ENCODE results near the gene RBM20. TPM values are rescaled to one million over a fixed set of nuclear protein-coding genes. Genes with fewer than 3 reads are reported as not detected.

RBM20 gene
- total and polyA plus RNA-seq, 5 donors: 34.3 to 92.0 (median 66.6) TPM

DNA sequence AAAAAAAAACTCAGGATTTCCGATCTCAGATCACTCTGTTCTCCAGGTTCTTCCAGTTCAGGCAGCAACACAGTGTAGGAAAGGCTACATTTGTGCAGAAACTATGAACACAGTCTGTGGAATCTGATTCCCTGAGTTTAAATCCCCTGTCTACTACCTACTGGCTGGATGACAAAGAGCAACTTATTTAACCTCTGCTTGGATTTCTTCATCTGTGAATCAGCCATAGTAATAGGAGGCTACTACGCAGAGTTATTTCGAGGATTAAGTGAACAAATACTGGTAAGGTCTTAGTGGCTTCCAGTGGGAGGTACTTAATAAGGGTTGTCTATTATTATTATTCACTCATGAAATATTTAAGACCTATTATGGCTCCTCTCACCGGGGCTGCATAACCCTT is 183.3 kb downstream of the RBM20 start:
- Histone ChIP-seq H3K27ac (ENCODE audit: low read length) (peak overlapping the region; percentile 81), H3K4me3 (ENCODE audit: low read length) (no peak overlapping the region), H3K27me3 (ENCODE audit: control insufficient read depth, insufficient read depth) (no peaks in the 10 kb centered on the region), H3K9me3 (ENCODE audit: control insufficient read depth, low read length) (no peaks in the 10 kb centered on the region), H3K4me1 (ENCODE audit: control insufficient read depth, insufficient read depth, low read length) (peaks cover 13% of the 10 kb centered on the region)
- ATAC-seq: no peak
- DNase-seq: no peak
- intact Hi-C loops (cut with DNase I): no loop called here
- whole genome bisulfite sequencing: 60% methylated on average over 4 of the region's 4 CpGs

DNA sequence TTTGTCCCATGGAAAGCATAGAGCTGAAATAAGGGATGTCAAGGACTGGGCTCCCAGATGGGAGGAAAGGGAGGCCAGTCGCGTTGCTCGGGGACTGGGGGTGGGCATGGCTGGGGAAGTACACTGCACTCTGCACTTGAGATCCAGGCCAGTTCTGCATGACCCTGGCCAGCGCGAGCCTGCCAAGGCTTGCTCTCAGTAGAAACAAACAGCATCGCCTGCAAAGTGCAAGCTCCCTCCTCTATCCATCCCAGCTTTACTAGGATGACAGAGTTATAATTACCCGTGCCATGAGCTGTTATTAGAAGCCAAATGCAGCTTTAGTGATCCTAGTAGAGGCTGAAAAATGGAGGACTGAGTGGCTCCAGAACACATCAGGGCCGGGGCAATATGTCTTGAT is 183.7 kb downstream of the RBM20 start:
- peak; percentile 51 to 78 for ATAC-seq
- Histone ChIP-seq H3K4me1 (ENCODE audit: control insufficient read depth, insufficient read depth, low read length) (peaks cover 9% of the 10 kb centered on the region), H3K4me3 (ENCODE audit: low read length) (no peak overlapping the region), H3K27ac (ENCODE audit: low read length) (peak overlapping the region; percentile 81), H3K9me3 (ENCODE audit: control insufficient read depth, low read length) (no peaks in the 10 kb centered on the region), H3K27me3 (ENCODE audit: control insufficient read depth, insufficient read depth) (no peaks in the 10 kb centered on the region)
- DNase-seq: peak in 2 of 3 donors; percentile 74 to 78
- intact Hi-C loops (cut with DNase I): no loop called here
- WGBS: 36% methylated on average over 8 of the region's 8 CpGs

DNA sequence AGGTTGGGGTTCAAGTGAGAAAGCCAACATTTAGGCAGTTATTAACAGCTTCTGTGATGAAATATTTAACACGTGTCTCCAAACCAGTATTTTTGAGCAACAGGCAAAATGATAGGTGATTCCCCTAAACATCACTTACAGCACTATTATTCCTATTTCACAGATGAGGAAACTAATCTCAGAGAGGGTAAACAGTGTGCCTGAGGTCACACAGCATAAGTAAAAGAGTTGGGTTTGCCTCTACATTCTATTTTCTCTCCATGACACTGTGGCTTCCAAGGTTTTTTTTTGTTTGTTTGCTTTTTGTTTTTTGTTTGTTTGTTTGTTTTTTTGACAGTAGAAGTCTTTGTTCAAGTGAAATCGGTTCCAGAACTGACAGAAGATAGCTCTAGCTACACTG is 184.4 kb downstream of the RBM20 start:
- Histone ChIP-seq H3K4me1 (ENCODE audit: control insufficient read depth, insufficient read depth, low read length) (peaks cover 9% of the 10 kb centered on the region), H3K27ac (ENCODE audit: low read length) (peak overlapping the region; percentile 81), H3K4me3 (ENCODE audit: low read length) (no peak overlapping the region), H3K27me3 (ENCODE audit: control insufficient read depth, insufficient read depth) (no peaks in the 10 kb centered on the region), H3K9me3 (ENCODE audit: control insufficient read depth, low read length) (no peaks in the 10 kb centered on the region)
- intact Hi-C loops (cut with DNase I): no loop called here
- ATAC-seq (no peak), DNase-seq (no peak)
- WGBS: 76% methylated on average over 2 of the region's 2 CpGs

DNA sequence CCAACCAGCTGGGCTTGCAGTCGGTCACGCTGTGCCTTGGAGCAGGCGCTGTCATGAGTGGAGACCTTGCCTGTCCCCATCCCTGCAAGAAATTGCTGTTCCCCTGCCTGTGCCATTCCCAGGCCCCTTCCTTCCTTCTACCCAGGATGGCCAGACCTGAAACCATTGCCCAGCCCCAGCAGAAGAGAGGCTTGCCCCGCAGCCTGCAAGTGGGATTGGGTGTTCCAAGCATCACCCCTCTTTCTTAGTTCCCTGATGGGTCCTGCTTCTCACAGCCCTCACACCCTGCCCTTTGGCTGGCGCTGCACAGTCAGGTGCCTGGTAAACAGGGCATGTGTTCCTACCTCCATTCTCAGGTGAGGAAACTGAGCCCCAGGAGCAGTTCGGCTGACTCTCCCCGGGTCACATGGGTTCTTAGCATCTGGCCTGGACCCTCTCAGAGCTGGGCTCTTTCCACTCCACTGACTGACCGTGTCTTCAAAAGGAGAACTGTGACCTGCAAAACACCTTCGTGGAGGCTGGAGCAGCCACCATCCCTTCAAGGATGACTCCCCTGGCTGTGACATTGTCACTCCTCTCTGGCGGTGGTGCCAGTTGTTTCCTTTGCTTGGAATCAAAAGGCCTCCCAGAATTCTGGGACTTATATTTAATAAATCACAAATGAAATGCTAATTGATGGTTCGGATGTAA is 185.7 kb downstream of the RBM20 start:
- intact Hi-C loops (cut with DNase I): no loop called here
- WGBS: 77% methylated on average over 11 of the region's 11 CpGs
- Histone ChIP-seq H3K27me3 (ENCODE audit: control insufficient read depth, insufficient read depth) (no peaks in the 10 kb centered on the region), H3K27ac (ENCODE audit: low read length) (peak overlapping the region; percentile 30), H3K9me3 (ENCODE audit: control insufficient read depth, low read length) (no peaks in the 10 kb centered on the region), H3K4me1 (ENCODE audit: control insufficient read depth, insufficient read depth, low read length) (peaks cover 17% of the 10 kb centered on the region), H3K4me3 (ENCODE audit: low read length) (no peak overlapping the region)
- peak in 1 of 3 donors; percentile 19 for DNase-seq
- no peak for ATAC-seq

DNA sequence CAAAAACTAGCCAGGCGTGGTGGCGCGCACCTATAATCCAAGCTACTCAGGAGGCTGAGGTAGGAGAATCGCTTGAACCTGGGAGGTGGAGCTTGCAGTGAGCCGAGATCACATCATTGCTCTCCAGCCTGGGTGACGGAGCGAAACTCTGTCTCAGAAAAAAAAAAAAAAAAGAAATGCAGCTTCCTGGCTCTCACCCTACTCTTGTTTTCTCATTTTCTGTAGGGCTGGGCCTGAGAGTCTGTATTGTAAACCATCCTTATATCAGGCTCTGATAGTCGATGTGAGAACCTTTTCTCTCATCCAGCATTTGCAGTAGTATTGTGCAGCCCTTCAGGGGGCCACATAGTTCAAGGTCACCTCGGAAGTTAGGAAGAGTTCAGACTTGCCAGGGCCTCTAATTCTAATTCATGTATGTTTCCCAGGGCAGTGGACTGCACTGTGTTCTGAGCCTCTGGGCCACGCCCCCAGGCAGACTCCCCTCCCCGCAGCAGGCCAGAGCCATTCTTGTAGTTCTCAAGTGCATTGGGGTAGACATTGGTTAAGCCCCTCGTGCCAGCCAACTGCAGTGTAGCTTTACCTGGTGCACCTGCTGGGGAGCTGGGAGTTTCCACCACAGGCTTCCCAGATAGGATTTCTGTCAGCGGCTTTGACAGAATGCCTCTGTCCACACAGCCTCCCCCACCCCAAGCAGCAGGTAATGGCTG is 189.3 kb downstream of the RBM20 start:
- peak overlapping the region; percentile 83 for H3K27ac ChIP-seq (ENCODE audit: low read length)
- intact Hi-C loops (cut with DNase I): no loop called here
- WGBS: 81% methylated on average over 13 of the region's 13 CpGs
- no peaks in the 10 kb centered on the region for H3K9me3 ChIP-seq (ENCODE audit: control insufficient read depth, low read length)
- H3K4me1 ChIP-seq (ENCODE audit: control insufficient read depth, insufficient read depth, low read length): peaks cover 24% of the 10 kb centered on the region
- H3K4me3 ChIP-seq (ENCODE audit: low read length): no peak overlapping the region
- ATAC-seq (no peak), DNase-seq (no peak)
- no peaks in the 10 kb centered on the region for H3K27me3 ChIP-seq (ENCODE audit: control insufficient read depth, insufficient read depth)

DNA sequence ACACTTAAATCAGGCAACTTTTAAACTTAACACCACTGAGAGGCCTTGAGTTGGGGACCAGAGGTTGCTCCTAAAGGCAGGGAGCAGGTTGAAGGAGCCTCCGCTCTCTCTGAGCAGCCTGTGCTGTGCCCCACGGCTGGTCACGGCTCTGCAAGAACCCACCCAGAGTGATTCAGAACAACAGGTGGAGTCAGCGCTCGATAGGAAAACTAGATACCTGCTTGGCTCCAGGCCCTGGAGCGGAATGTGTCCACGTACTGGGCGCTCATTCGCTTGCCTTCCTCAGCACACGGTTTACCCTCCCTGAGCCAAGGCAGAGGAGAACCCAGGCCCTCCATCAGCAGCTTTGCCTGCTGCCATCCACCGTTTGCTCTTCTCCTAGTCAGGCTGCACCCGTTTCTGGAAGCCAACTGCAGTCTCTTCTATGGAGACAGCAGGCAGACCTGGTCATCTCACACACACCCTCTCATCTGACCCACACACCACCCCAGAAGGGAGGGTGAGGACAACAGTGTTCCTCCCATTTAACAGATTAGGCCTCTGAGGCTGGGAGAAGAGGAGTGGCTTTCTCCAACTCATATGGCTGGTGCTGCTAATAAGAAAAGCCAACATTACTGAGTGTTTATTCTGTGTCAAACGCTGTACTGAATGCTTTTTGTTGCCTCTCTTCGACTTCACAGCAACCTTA is 189.9 kb downstream of the RBM20 start:
- DNase-seq (no peak), ATAC-seq (no peak)
- peaks cover 22% of the 10 kb centered on the region for H3K4me1 ChIP-seq (ENCODE audit: control insufficient read depth, insufficient read depth, low read length)
- no peak overlapping the region for H3K4me3 ChIP-seq (ENCODE audit: low read length)
- intact Hi-C loops (cut with DNase I): no loop called here
- no peaks in the 10 kb centered on the region for H3K27me3 ChIP-seq (ENCODE audit: control insufficient read depth, insufficient read depth)
- peak overlapping the region; percentile 83 for H3K27ac ChIP-seq (ENCODE audit: low read length)
- 77% methylated on average over 14 of the region's 14 CpGs for WGBS
- no peaks in the 10 kb centered on the region for H3K9me3 ChIP-seq (ENCODE audit: control insufficient read depth, low read length)

DNA sequence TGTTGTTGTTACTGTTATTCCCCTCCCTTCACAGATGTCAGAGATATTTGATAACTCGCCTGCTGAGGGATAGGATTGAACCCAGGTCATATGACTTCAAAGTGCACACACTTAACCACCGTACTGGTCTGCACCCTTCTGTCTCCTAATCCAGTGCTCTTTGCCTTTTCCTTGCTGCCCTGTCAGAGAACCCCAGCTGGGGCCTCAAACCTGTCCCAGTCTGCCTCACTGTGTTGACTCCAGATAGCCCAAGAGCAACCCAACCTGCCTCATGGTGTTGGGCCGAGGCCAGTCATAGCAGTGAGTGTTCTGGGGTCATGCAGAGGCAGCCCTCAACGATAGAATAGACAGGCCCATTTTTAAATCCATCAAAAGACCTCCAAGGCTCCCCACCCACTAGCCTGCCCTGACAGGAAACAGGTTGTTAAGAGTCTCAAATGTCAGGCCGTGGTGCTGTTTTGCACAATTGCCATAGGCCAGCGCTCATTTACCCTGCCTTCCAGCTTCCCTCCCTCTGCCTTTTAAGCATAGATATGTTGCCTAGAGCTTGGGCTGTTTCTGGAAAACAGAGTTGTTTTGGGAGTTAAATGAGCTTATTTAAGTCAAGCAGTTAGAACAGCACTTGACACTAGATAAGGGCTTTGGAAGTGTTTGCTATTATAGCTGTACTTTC is 190.6 kb downstream of the RBM20 start:
- H3K4me3 ChIP-seq (ENCODE audit: low read length): no peak overlapping the region
- intact Hi-C loops (cut with DNase I): no loop called here
- H3K27ac ChIP-seq (ENCODE audit: low read length): peak overlapping the region; percentile 83
- peaks cover 21% of the 10 kb centered on the region for H3K4me1 ChIP-seq (ENCODE audit: control insufficient read depth, insufficient read depth, low read length)
- DNase-seq: peak; percentile 44 to 82 (median 72)
- no peaks in the 10 kb centered on the region for H3K9me3 ChIP-seq (ENCODE audit: control insufficient read depth, low read length)
- ATAC-seq: peak; percentile 81 to 82
- 28% methylated on average over 6 of the region's 6 CpGs for WGBS
- H3K27me3 ChIP-seq (ENCODE audit: control insufficient read depth, insufficient read depth): no peaks in the 10 kb centered on the region

DNA sequence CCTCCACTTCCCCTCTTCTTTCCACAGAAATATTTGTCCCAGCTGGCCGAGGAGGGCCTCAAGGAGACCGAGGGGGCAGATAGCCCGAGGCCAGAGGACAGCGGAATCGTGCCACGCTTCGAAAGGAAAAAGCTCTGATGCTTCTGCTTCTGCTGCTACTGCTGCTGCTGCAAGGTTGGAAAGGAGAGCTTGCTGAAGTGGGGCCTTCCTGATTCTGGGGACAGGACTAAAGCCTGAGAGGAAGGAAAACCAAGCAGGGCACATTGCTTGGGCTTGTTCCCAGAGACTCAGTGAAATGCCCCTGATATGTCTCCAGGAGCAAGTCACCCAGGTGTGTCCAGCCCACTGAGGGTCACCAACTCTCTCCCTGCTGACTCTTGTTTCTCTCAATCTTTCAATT is 191.7 kb downstream of the RBM20 start:
- WGBS: 52% methylated on average over 7 of the region's 7 CpGs

DNA sequence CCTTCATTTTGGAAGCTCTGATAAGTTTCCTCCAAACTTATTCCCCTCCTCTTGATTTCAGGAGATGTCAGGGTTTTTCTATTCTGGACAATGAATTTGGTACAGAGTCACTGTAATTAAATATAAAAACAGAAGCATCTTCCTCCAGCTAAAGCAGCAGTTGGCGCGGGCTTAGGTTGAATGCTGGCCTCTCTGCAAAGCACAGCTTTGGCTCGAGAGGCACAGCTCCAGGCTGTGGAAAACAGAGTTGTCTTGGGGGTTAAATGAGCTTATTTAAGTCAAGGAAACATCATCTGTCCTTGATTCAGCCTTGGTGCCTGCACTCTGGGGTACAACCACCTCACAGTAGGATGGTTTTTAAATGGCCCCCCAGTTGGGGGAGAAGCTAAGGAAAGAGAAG is 192.6 kb downstream of the RBM20 start:
- 76% methylated on average over 3 of the region's 3 CpGs for WGBS
- no peaks in the 10 kb centered on the region for H3K9me3 ChIP-seq (ENCODE audit: control insufficient read depth, low read length)
- DNase-seq (peak in 1 of 3 donors; percentile 16), ATAC-seq (no peak)
- H3K27me3 ChIP-seq (ENCODE audit: control insufficient read depth, insufficient read depth): no peaks in the 10 kb centered on the region
- peak overlapping the region; percentile 73 for H3K27ac ChIP-seq (ENCODE audit: low read length)
- no peak overlapping the region for H3K4me3 ChIP-seq (ENCODE audit: low read length)
- H3K4me1 ChIP-seq (ENCODE audit: control insufficient read depth, insufficient read depth, low read length): peaks cover 24% of the 10 kb centered on the region
- intact Hi-C loops (cut with DNase I): no loop called here

More for the DNA sequence above, 191.7 kb downstream of the RBM20 start:
- no peak for ATAC-seq
- no peaks in the 10 kb centered on the region for H3K9me3 ChIP-seq (ENCODE audit: control insufficient read depth, low read length)
- peak in 1 of 3 donors; percentile 33 for DNase-seq
- intact Hi-C loops (cut with DNase I): no loop called here
- no peaks in the 10 kb centered on the region for H3K27me3 ChIP-seq (ENCODE audit: control insufficient read depth, insufficient read depth)
- H3K4me3 ChIP-seq (ENCODE audit: low read length): no peak overlapping the region
- peak overlapping the region; percentile 50 for H3K27ac ChIP-seq (ENCODE audit: low read length)
- H3K4me1 ChIP-seq (ENCODE audit: control insufficient read depth, insufficient read depth, low read length): peaks cover 24% of the 10 kb centered on the region

DNA sequence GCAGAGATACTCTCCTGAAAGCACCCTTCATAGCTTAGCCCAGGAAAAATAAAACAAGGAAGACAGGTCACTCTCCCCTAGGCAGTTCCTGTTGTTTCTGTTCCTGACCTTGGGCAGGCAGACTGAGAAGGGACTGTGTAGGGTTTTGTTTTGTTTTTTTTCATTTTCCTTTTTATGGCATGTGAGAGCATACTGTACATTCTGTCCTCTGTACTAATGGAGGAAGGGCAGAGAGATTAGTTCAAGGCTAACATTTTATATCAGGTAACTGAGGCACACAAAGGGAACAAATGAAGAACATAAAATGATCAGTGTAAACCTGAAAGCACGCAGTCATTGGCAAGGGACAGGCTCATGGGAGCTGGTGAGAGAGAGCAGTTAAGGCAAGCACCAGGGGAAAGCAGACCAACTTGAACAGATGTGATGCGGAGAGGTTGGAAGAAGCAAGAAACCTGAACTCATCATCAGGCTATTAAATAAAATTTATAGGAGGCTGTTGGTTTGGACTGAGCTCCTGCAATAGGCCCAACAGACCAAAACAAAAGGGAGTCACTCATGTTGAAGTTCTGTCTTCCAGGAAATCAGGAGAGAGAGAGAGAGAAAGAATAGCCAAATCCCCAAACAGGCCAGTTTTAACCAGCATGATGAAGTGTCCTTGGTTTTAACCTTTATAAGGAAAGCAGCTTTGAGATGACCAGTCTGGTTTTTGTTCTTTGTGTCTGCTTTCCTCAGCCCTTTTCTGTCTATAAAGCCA is 193.5 kb downstream of the RBM20 start:
- Histone ChIP-seq H3K27me3 (ENCODE audit: control insufficient read depth, insufficient read depth) (no peaks in the 10 kb centered on the region), H3K4me3 (ENCODE audit: low read length) (no peak overlapping the region), H3K4me1 (ENCODE audit: control insufficient read depth, insufficient read depth, low read length) (peaks cover 24% of the 10 kb centered on the region), H3K27ac (ENCODE audit: low read length) (peak overlapping the region; percentile 73), H3K9me3 (ENCODE audit: control insufficient read depth, low read length) (no peaks in the 10 kb centered on the region)
- peak in 1 of 2 donors; percentile 4 for ATAC-seq
- peak in 1 of 3 donors; percentile 12 for DNase-seq
- WGBS: 67% methylated on average over 2 of the region's 2 CpGs
- intact Hi-C loops (cut with DNase I): no loop called here

Measured in right cardiac atrium (tissue), 5 donors.